ENCODE results near the gene EPN3.

Gene EPN3

GRCh38 chr17:50550661-50551432, 18.3 kb downstream of the EPN3 start:
- no peak for DNase-seq

GRCh38 chr17:50551433-50551815, 18.9 kb downstream of the EPN3 start:
- no peak for DNase-seq

- DNase-seq: no peak
These were observed 19.3 kb downstream of the EPN3 start for GRCh38 chr17:50551884-50552283.

GRCh38 chr17:50554201-50554600, 21.7 kb downstream of the EPN3 start:
- DNase-seq: no peak

- DNase-seq: no peak
These were observed 24.3 kb downstream of the EPN3 start for GRCh38 chr17:50556803-50557202.

GRCh38 chr17:50557630-50558029, 25.1 kb downstream of the EPN3 start:
- no peak for DNase-seq

- DNase-seq: no peak
These were observed 25.6 kb downstream of the EPN3 start for GRCh38 chr17:50558091-50558490.

GRCh38 chr17:50558581-50558940, 26.0 kb downstream of the EPN3 start:
- no peak for DNase-seq

GRCh38 chr17:50558941-50559614, 26.5 kb downstream of the EPN3 start:
- peak; percentile 19 for DNase-seq

GRCh38 chr17:50559674-50560184, 27.2 kb downstream of the EPN3 start:
- peak; percentile 41 for DNase-seq

- DNase-seq: peak; percentile 90
These were observed 27.8 kb downstream of the EPN3 start, which contains the start of gene CACNA1G for GRCh38 chr17:50560185-50560824. Gene CACNA1G (plus strand): TSS chr17:50560715. CDS start chr17:50561460, 745 bp downstream.

GRCh38 chr17:50560931-50561745, 28.6 kb downstream of the EPN3 start:
- no peak for DNase-seq

- DNase-seq: no peak
These were observed 29.2 kb downstream of the EPN3 start for GRCh38 chr17:50561746-50562141.

GRCh38 chr17:50562242-50563091, 29.9 kb downstream of the EPN3 start:
- DNase-seq: peak; percentile 19

GRCh38 chr17:50563092-50563511, 30.6 kb downstream of the EPN3 start:
- no peak for DNase-seq

GRCh38 chr17:50564916-50565315, 32.4 kb downstream of the EPN3 start:
- DNase-seq: no peak

GRCh38 chr17:50565402-50566350, 33.1 kb downstream of the EPN3 start:
- DNase-seq: no peak

GRCh38 chr17:50566886-50567285, 34.4 kb downstream of the EPN3 start:
- DNase-seq: no peak

- DNase-seq: no peak
These were observed 36.1 kb downstream of the EPN3 start for GRCh38 chr17:50568659-50569058.

- DNase-seq: no peak
These were observed 37.1 kb downstream of the EPN3 start for GRCh38 chr17:50569592-50569991.

- DNase-seq: no peak
These were observed 37.5 kb downstream of the EPN3 start for GRCh38 chr17:50570032-50570431.

All from activated naive CD4-positive, alpha-beta T cell treated with Interleukin-2 at 50 U/mL for 16 hours (primary cell).